H1 (cell line): ENCODE data around the gene OR6T1.

Experiments
- CREB1 ChIP-seq: IDR thresholded peaks from 2 replicates; pipeline ENCODE4 v1.6.1; 2012; ENCODE audit warnings: inconsistent platforms
- CTCF ChIP-seq, 3 experiments: IDR thresholded peaks; 1 replicate in 2 of 3; 2 replicates in 1 of 3; pipeline versions ENCODE4 v1.5.1 to v1.6.1; 2011; ENCODE audit warnings: low read length in 3 of 3, mild to moderate bottlenecking in 3 of 3, inconsistent platforms in 2 of 3, low read depth in 1 of 3, moderate library complexity in 1 of 3; ENCODE audit not compliant: insufficient read depth in 1 of 3; ENCODE audit errors: control extremely low read depth in 1 of 3
- EZH2 ChIP-seq: fragments of 200-600 bp; sonication (generic); IDR thresholded peaks from 2 replicates; pipeline ENCODE4 v1.7.1; 2012; ENCODE audit warnings: low read depth, mild to moderate bottlenecking, moderate library complexity, low read length, inconsistent platforms; ENCODE audit not compliant: severe bottlenecking
- FOSL1 ChIP-seq: IDR thresholded peaks from 2 replicates; pipeline ENCODE4 v1.6.1; 2011; ENCODE audit warnings: mild to moderate bottlenecking, low read depth, low read length, moderate library complexity; ENCODE audit not compliant: insufficient read depth
- JUN ChIP-seq: IDR thresholded peaks from 2 replicates; pipeline ENCODE4 v1.6.1; 2011; ENCODE audit warnings: low read depth, mild to moderate bottlenecking, improper control_type of control experiment, low read length
- MAFK ChIP-seq: IDR thresholded peaks from 2 replicates; pipeline ENCODE4 v1.6.1; 2012; ENCODE audit warnings: low read depth, mild to moderate bottlenecking, improper control_type of control experiment, low read length
- MAX ChIP-seq: IDR thresholded peaks from 2 replicates; pipeline ENCODE4 v1.6.1; 2012; ENCODE audit warnings: inconsistent platforms
- POLR2A ChIP-seq, 2 experiments: IDR thresholded peaks; 1 replicate in 1 of 2; 2 replicates in 1 of 2; pipeline ENCODE4 v1.6.1; 2011; ENCODE audit warnings: low read depth in 2 of 2, low read length in 2 of 2, mild to moderate bottlenecking in 2 of 2; ENCODE audit errors: control extremely low read depth in 1 of 2
- RNF2 ChIP-seq: fragments of 200-900, 300-1000 bp; sonication (generic); IDR thresholded peaks from 2 replicates; pipeline ENCODE4 v1.7.1; 2016; ENCODE audit warnings: borderline replicate concordance, low read depth, mild to moderate bottlenecking, antibody characterized with exemption, low read length; ENCODE audit not compliant: poor library complexity, severe bottlenecking; ENCODE audit errors: missing control alignments
- SAP30 ChIP-seq: fragments of 300-600 bp; sonication (generic); IDR thresholded peaks from 2 replicates; pipeline ENCODE4 v1.7.1; 2012; ENCODE audit warnings: low read length, moderate library complexity, mild to moderate bottlenecking, inconsistent platforms; ENCODE audit not compliant: insufficient read depth, insufficient replicate concordance
- SIN3A ChIP-seq, 2 experiments: IDR thresholded peaks in 1 of 2; conservative IDR thresholded peaks in 1 of 2; 2 replicates each; pipeline ENCODE4 v1.6.1; 2011 to 2012; ENCODE audit warnings: low read length in 2 of 2, improper control_type of control experiment in 1 of 2, low read depth in 1 of 2, mild to moderate bottlenecking in 1 of 2
- SP4 ChIP-seq: IDR thresholded peaks from 2 replicates; pipeline ENCODE4 v1.6.1; 2012; ENCODE audit warnings: low read length, inconsistent platforms

- TF ChIP-seq MAFK (no peak), MAX (no peak), SIN3A (conservative IDR thresholded peaks at IDR 0.05 in 1 of 2, IDR thresholded peaks at IDR 0.05 in 1 of 2; ENCODE audit: low read depth in 1 of 2, low read length in 2 of 2) (no peak), CTCF (IDR thresholded peaks at IDR 0.05; ENCODE audit: control extremely low read depth in 1 of 3, insufficient read depth in 1 of 3, low read depth in 1 of 3, low read length in 3 of 3) (no peak), SAP30 (no peak), FOSL1 (no peak), CREB1 (no peak), SP4 (no peak), JUN (no peak), RNF2 (no peak), POLR2A (IDR thresholded peaks at IDR 0.05; ENCODE audit: control extremely low read depth in 1 of 2, low read depth in 2 of 2, low read length in 2 of 2) (no peak), EZH2 (no peak)
These were observed 43.8 kb downstream of the OR6T1 start for GRCh38 chr11:123899792-123900191.
